Chondrocyte (in vitro differentiated cells): ENCODE data around the gene DUSP11. TPM values are rescaled to one million over a fixed set of nuclear protein-coding genes. Genes with fewer than 3 reads are reported as not detected.

ENCODE experiments used
- DNase-seq: peaks from one replicate; pipeline ENCODE4 v3.0.0; 2021; ENCODE audit warnings: mixed read lengths, low spot score
- H3K27ac Mint-ChIP-seq: one replicate; pipeline ENCODE4 v1.8.0; 2021; ENCODE audit warnings: mild to moderate bottlenecking, moderate library complexity, mixed read lengths; ENCODE audit not compliant: unreplicated experiment
- H3K27me3 Mint-ChIP-seq: 2 replicates; pipeline ENCODE4 v1.8.0; 2021; ENCODE audit warnings: low read depth, mixed read lengths
- H3K36me3 Mint-ChIP-seq: 2 replicates; pipeline ENCODE4 v1.8.0; 2021; ENCODE audit warnings: low read depth, mixed read lengths
- H3K4me1 Mint-ChIP-seq: 2 replicates; pipeline ENCODE4 v1.8.0; 2021; ENCODE audit warnings: low read depth, mild to moderate bottlenecking, mixed read lengths
- H3K4me3 Mint-ChIP-seq: one replicate; pipeline ENCODE4 v1.8.0; 2021; ENCODE audit warnings: mild to moderate bottlenecking, moderate library complexity, mixed read lengths; ENCODE audit not compliant: unreplicated experiment
- H3K9me3 Mint-ChIP-seq: 2 replicates; pipeline ENCODE4 v1.8.0; 2021; ENCODE audit warnings: low read depth, mixed read lengths
- total RNA-seq: library from RNA; stranded (reverse); gene quantifications from 3 replicates; pipeline ENCODE4 v1.2.1, GENCODE V29; 2021
- TF ChIP-seq, protein P1 (sequence below): fragments of 200-600 bp; sonication (generic); IDR thresholded peaks from 2 replicates; pipeline ENCODE4 v1.5.0; 2021; ENCODE audit warnings: antibody characterized with exemption, mild to moderate bottlenecking, moderate library complexity

DUSP11 gene
- total RNA-seq, 1 donor from 2014 or later = 22.9 TPM

DNA sequence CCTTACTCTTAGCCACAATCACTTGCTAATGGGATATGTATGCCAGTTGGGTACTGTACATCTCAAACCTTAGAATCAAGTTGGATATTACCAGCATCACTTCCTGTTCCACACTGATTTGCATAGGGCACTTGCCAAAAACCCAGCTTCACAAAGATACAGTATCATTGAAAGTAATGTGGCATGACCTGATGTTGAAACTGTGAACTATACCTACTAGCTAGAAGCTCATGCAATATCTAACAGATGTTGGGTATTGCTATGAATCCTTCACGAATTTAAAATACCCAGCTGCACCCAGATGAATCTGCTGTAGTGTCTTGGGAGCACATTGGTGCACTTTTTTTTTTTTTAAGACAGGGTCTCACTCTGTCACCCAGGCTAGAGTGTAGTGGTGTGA lies 42.4 kb upstream of the DUSP11 start:
- Mint-ChIP-seq H3K9me3 (no peaks in the 10 kb centered on the region), H3K27ac (no peak overlapping the region), H3K4me1 (peaks cover 7% of the 10 kb centered on the region), H3K36me3 (no peaks in the 10 kb centered on the region), H3K4me3 (no peak overlapping the region), H3K27me3 (peaks cover 6% of the 10 kb centered on the region)
- TF ChIP-seq, protein P1, sequence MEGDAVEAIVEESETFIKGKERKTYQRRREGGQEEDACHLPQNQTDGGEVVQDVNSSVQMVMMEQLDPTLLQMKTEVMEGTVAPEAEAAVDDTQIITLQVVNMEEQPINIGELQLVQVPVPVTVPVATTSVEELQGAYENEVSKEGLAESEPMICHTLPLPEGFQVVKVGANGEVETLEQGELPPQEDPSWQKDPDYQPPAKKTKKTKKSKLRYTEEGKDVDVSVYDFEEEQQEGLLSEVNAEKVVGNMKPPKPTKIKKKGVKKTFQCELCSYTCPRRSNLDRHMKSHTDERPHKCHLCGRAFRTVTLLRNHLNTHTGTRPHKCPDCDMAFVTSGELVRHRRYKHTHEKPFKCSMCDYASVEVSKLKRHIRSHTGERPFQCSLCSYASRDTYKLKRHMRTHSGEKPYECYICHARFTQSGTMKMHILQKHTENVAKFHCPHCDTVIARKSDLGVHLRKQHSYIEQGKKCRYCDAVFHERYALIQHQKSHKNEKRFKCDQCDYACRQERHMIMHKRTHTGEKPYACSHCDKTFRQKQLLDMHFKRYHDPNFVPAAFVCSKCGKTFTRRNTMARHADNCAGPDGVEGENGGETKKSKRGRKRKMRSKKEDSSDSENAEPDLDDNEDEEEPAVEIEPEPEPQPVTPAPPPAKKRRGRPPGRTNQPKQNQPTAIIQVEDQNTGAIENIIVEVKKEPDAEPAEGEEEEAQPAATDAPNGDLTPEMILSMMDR = no peak
- no peak for DNase-seq

DNA sequence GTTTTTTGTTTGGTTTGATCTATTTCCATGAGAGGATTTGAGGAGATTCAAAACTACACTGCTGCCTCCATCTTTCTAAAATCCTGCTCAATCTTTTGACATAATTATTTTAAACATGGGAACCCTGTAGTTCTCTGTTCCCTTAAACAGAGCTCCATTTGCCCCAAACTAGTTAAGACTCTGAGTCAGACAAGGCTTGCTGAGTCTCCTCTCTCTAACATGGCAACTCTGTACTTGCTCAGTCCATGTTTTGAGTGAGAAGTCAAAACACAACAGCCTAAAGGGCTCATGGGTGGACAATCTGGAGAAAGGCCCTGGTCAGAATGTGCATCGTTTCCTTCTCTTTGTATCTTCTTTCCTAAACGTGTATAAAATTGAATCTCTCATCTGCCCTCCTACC lies 41.8 kb upstream of the DUSP11 start:
- Mint-ChIP-seq H3K9me3 (no peaks in the 10 kb centered on the region), H3K4me1 (peaks cover 7% of the 10 kb centered on the region), H3K27me3 (peaks cover 6% of the 10 kb centered on the region), H3K4me3 (no peak overlapping the region), H3K36me3 (no peaks in the 10 kb centered on the region), H3K27ac (no peak overlapping the region)
- TF ChIP-seq, protein P1 = no peak
- DNase-seq = no peak

DNA sequence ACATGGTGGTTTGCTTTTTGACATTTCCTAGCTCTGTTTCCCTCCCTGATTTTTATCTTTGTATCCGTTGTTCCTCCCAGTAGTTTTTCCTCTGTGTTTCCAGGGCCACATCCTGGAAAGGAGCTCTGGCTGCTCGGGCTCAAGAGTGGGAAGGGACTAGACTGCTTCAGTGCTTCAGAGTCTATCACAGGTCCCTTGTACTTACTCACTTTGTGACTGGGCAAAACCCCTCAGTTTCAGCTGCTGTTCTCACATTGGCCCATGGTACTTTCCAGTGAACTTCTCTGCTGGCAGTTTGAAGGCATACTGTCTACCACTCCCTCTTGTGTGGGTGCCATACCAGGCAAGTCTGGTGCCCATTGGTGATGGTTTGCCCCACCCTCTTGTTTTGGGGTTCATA lies 41.3 kb upstream of the DUSP11 start:
- H3K27ac Mint-ChIP-seq = no peak overlapping the region
- H3K4me1 Mint-ChIP-seq = peaks cover 7% of the 10 kb centered on the region
- H3K36me3 Mint-ChIP-seq = no peaks in the 10 kb centered on the region
- peaks cover 6% of the 10 kb centered on the region for H3K27me3 Mint-ChIP-seq
- H3K9me3 Mint-ChIP-seq = no peaks in the 10 kb centered on the region
- no peak for DNase-seq
- H3K4me3 Mint-ChIP-seq = no peak overlapping the region
- TF ChIP-seq, protein P1 = no peak

DNA sequence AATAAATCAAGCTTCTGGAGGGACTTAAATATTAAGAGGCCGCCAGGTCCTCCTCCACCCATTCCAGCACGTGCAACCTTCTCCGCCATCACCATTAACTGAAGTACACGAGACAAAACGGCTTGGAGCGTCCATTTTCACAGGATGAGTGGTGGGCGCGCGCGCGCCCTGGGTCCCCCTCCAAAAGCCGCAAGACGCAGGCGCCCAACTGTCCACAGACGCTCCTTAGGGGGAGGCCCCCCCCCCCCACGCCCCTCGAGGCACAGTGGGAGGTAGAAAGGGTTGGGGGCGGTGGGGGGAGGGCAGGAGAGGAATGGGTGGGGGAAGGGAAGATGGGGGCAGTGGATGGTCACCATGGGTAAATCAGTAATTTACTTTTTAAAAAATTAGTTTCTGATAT lies 38.4 kb upstream of the DUSP11 start:
- Mint-ChIP-seq H3K36me3 (no peaks in the 10 kb centered on the region), H3K27me3 (peaks cover 27% of the 10 kb centered on the region), H3K4me3 (no peak overlapping the region), H3K4me1 (no peaks in the 10 kb centered on the region), H3K27ac (no peak overlapping the region), H3K9me3 (no peaks in the 10 kb centered on the region)
- no peak for DNase-seq
- TF ChIP-seq, protein P1 = no peak

DNA sequence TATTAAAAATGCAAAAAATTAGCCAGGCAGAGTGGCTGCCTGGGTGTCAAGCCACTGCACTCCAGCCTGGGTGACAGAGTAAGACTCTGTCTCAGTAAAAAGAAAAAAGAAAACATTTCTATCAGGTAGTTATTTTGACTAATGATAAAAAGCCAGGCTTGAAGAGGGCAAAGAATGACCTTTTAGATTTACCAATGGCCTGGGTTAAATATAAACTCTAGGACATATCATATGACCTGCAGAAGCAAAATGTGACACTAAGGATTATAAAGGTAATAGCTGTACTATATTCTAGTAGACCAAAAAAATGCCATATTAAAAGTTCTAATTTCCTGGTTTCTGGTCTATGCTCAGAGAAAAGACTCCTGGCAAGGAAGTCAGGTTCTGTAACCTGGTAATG lies 32.7 kb upstream of the DUSP11 start:
- no peaks in the 10 kb centered on the region for H3K36me3 Mint-ChIP-seq
- TF ChIP-seq, protein P1 = no peak
- no peaks in the 10 kb centered on the region for H3K4me1 Mint-ChIP-seq
- no peaks in the 10 kb centered on the region for H3K9me3 Mint-ChIP-seq
- no peak overlapping the region for H3K27ac Mint-ChIP-seq
- H3K4me3 Mint-ChIP-seq = no peak overlapping the region
- DNase-seq = no peak
- peaks cover 30% of the 10 kb centered on the region for H3K27me3 Mint-ChIP-seq
